Measurements from ENCODE around the gene BBS4. TPM values are rescaled to one million over a fixed set of nuclear protein-coding genes. Genes with fewer than 3 reads are reported as not detected.

BBS4 gene
- total RNA-seq, 1 experiment from 2014 or later, result 22.4 TPM

- BruUV-seq (replicated peaks), result no TSS peak
- Mint-ChIP-seq H3K9me3 (ENCODE audit: unreplicated experiment) (no peaks in the 10 kb centered on the region), H3K27me3 (ENCODE audit: insufficient read depth, unreplicated experiment) (no peaks in the 10 kb centered on the region), H3K27ac (ENCODE audit: unreplicated experiment) (no peak overlapping the region), H3K4me1 (ENCODE audit: low read depth, unreplicated experiment) (no peaks in the 10 kb centered on the region), H3K4me3 (ENCODE audit: unreplicated experiment) (no peak overlapping the region), H3K36me3 (ENCODE audit: insufficient read depth, unreplicated experiment) (peaks cover 38% of the 10 kb centered on the region)
- CTCF ChIA-PET, result no interaction called here
- DNase-seq, result no peak
- Histone ChIP-seq H3K4me1 (peaks cover under 1% of the 10 kb centered on the region; the same call in 1 of the 2 replicates), H3K36me3 (ENCODE audit: control insufficient read depth, insufficient read depth, low read length) (no peaks in the 10 kb centered on the region), H3K9me3 (no peaks in the 10 kb centered on the region; the same call in 1 of the 2 replicates), H3K27me3 (replicated peaks; ENCODE audit: control insufficient read depth, insufficient read depth, low read length) (no peaks in the 10 kb centered on the region), H3K4me3 (ENCODE audit: low read depth, low read length) (no peak overlapping the region)
- no peak for TF ChIP-seq CTCF (IDR thresholded peaks at IDR 0.05; ENCODE audit: insufficient read depth in 1 of 2, low read depth in 1 of 2, low read length in 1 of 2, severe bottlenecking in 1 of 2, unreplicated experiment in 1 of 2)
- intact Hi-C loops (cut with micrococcal nuclease; ENCODE audit: unreplicated experiment), result no loop called here
- POLR2A ChIA-PET, result no interaction called here
These were observed 54.2 kb downstream of the BBS4 start for GRCh38 chr15:72740219-72740618.

GRCh38 chr15:72749700-72750099 lies 63.7 kb downstream of the BBS4 start:
- Mint-ChIP-seq H3K4me3 (ENCODE audit: unreplicated experiment) (no peak overlapping the region), H3K4me1 (ENCODE audit: low read depth, unreplicated experiment) (no peaks in the 10 kb centered on the region)
- POLR2A ChIA-PET, result no interaction called here

GRCh38 chr15:72751751-72752455 lies 65.9 kb downstream of the BBS4 start:
- DNase-seq, result no peak
- no peak overlapping the region for H3K4me3 ChIP-seq (ENCODE audit: low read depth, low read length)
- no peaks in the 10 kb centered on the region for H3K27me3 Mint-ChIP-seq (ENCODE audit: insufficient read depth, unreplicated experiment)
- H3K36me3 ChIP-seq (ENCODE audit: control insufficient read depth, insufficient read depth, low read length), result no peaks in the 10 kb centered on the region; the same call in 1 of the 2 replicates
- TSS peak; percentile 42 for BruUV-seq (replicated peaks)
- no peaks in the 10 kb centered on the region for H3K4me1 ChIP-seq
- no peak overlapping the region for H3K27ac Mint-ChIP-seq (ENCODE audit: unreplicated experiment)
- H3K27me3 ChIP-seq (replicated peaks; ENCODE audit: control insufficient read depth, insufficient read depth, low read length), result no peaks in the 10 kb centered on the region
- H3K36me3 Mint-ChIP-seq (ENCODE audit: insufficient read depth, unreplicated experiment), result peaks cover 30% of the 10 kb centered on the region
- ChIA-PET POLR2A (no interaction called here), CTCF (interaction anchor here (1.4 kb wide), 1 partner anchor 30 kb away, joined by 5 read pairs; no protein-coding TSS in a partner anchor)
- intact Hi-C loops (cut with micrococcal nuclease; ENCODE audit: unreplicated experiment), result no loop called here
- H3K4me1 Mint-ChIP-seq (ENCODE audit: low read depth, unreplicated experiment), result no peaks in the 10 kb centered on the region
- TF ChIP-seq CTCF (IDR thresholded peaks at IDR 0.05; ENCODE audit: insufficient read depth in 1 of 2, low read depth in 1 of 2, low read length in 1 of 2, severe bottlenecking in 1 of 2, unreplicated experiment in 1 of 2), result no peak
- H3K9me3 Mint-ChIP-seq (ENCODE audit: unreplicated experiment), result no peaks in the 10 kb centered on the region
- no peak overlapping the region for H3K4me3 Mint-ChIP-seq (ENCODE audit: unreplicated experiment)
- H3K9me3 ChIP-seq, result no peaks in the 10 kb centered on the region

More at GRCh38 chr15:72749700-72750099, 63.7 kb downstream of the BBS4 start:
- Mint-ChIP-seq H3K27me3 (ENCODE audit: insufficient read depth, unreplicated experiment) (no peaks in the 10 kb centered on the region), H3K36me3 (ENCODE audit: insufficient read depth, unreplicated experiment) (peaks cover 13% of the 10 kb centered on the region), H3K9me3 (ENCODE audit: unreplicated experiment) (no peaks in the 10 kb centered on the region), H3K27ac (ENCODE audit: unreplicated experiment) (no peak overlapping the region)
- no peak for TF ChIP-seq CTCF (IDR thresholded peaks at IDR 0.05; ENCODE audit: insufficient read depth in 1 of 2, low read depth in 1 of 2, low read length in 1 of 2, severe bottlenecking in 1 of 2, unreplicated experiment in 1 of 2)
- H3K4me3 ChIP-seq (ENCODE audit: low read depth, low read length), result no peak overlapping the region
- H3K4me1 ChIP-seq, result no peaks in the 10 kb centered on the region
- H3K9me3 ChIP-seq, result no peaks in the 10 kb centered on the region
- no TSS peak for BruUV-seq (replicated peaks)
- H3K27me3 ChIP-seq (replicated peaks; ENCODE audit: control insufficient read depth, insufficient read depth, low read length), result no peaks in the 10 kb centered on the region
- DNase-seq, result no peak
- CTCF ChIA-PET, result interaction anchor here (1.0 kb wide), 1 partner anchor 28 kb away, joined by 3 read pairs; no protein-coding TSS in a partner anchor
- no peaks in the 10 kb centered on the region for H3K36me3 ChIP-seq (ENCODE audit: control insufficient read depth, insufficient read depth, low read length)
- intact Hi-C loops (cut with micrococcal nuclease; ENCODE audit: unreplicated experiment), result no loop called here

Data from Caco-2 (cell line).